ENCODE results near the gene BABAM2.

BABAM2 gene

DNA sequence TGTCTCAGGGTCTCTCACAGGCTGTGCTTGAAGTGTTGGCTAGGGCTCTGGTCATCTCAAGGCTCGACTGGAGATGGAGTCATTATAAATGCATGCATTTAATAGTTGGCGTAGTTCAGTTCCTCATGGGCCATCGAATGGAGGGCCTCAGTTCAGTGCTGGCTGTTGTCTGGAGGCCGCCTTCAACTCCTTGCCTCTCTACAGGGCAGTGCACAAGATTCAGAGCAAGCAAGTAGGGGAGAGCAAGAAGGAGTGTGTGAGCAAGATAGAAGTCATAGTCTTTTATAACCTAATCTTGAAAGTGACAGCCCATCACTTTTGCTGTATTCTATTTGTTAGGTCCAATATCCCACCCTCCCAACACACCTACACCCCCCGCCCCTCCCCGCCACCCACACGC, 137.5 kb downstream of the BABAM2 start:
- no peaks in the 10 kb centered on the region for H3K36me3 ChIP-seq (ENCODE audit: control insufficient read depth, insufficient read depth, low read length)
- H3K4me3 ChIP-seq (ENCODE audit: low read depth, low read length), result no peak overlapping the region
- H3K9me3 ChIP-seq (ENCODE audit: control insufficient read depth, insufficient read depth, low read depth, low read length), result peaks cover 2% of the 10 kb centered on the region; the same call in 1 of the 2 replicates
- no peaks in the 10 kb centered on the region for H3K27me3 ChIP-seq (ENCODE audit: control insufficient read depth, insufficient read depth, low read length)
- H3K4me1 ChIP-seq (ENCODE audit: control insufficient read depth, insufficient read depth, low read length), result no peaks in the 10 kb centered on the region
- H3K9ac ChIP-seq (ENCODE audit: low read length), result no peak overlapping the region
- no peak overlapping the region for H3K27ac ChIP-seq (ENCODE audit: low read depth, low read length)

DNA sequence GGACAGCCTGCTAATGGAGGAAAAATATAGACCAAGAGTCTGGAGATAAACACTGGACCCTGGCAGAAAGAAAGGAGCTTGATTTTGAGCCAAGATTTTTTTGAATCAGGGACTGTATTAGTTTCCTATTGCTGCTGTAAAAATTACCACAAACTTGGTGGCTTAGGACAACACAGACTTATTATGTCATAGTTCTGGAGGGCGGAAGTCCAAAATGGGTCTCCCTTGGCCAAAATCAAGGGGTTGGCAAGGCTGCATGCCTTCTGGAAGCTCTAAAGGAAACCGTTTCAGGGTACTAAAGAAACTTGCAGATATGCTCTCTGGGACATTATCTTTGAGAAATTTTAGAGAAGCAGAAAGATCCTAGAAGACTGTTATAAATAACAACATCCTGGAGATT, 140.1 kb downstream of the BABAM2 start:
- no peak overlapping the region for H3K9ac ChIP-seq (ENCODE audit: low read length)
- no peak overlapping the region for H3K27ac ChIP-seq (ENCODE audit: low read depth, low read length)
- no peaks in the 10 kb centered on the region for H3K36me3 ChIP-seq (ENCODE audit: control insufficient read depth, insufficient read depth, low read length)
- peaks cover 2% of the 10 kb centered on the region; the same call in 1 of the 2 replicates for H3K9me3 ChIP-seq (ENCODE audit: control insufficient read depth, insufficient read depth, low read depth, low read length)
- H3K27me3 ChIP-seq (ENCODE audit: control insufficient read depth, insufficient read depth, low read length), result no peaks in the 10 kb centered on the region
- H3K4me3 ChIP-seq (ENCODE audit: low read depth, low read length), result no peak overlapping the region
- H3K4me1 ChIP-seq (ENCODE audit: control insufficient read depth, insufficient read depth, low read length), result no peaks in the 10 kb centered on the region; the same call in 1 of the 2 replicates

- no peaks in the 10 kb centered on the region for H3K36me3 ChIP-seq (ENCODE audit: control insufficient read depth, insufficient read depth, low read length)
- H3K4me3 ChIP-seq (ENCODE audit: low read depth, low read length), result no peak overlapping the region
- H3K9me3 ChIP-seq (ENCODE audit: control insufficient read depth, insufficient read depth, low read depth, low read length), result no peaks in the 10 kb centered on the region
Observed at GRCh38 chr2:28032816-28033215, 142.3 kb downstream of the BABAM2 start.

GRCh38 chr2:28034696-28035095, 144.2 kb downstream of the BABAM2 start:
- no peaks in the 10 kb centered on the region; the same call in 1 of the 2 replicates for H3K4me1 ChIP-seq (ENCODE audit: control insufficient read depth, insufficient read depth, low read length)
- no peaks in the 10 kb centered on the region for H3K9me3 ChIP-seq (ENCODE audit: control insufficient read depth, insufficient read depth, low read depth, low read length)
- H3K9ac ChIP-seq (ENCODE audit: low read length), result no peak overlapping the region
- H3K36me3 ChIP-seq (ENCODE audit: control insufficient read depth, insufficient read depth, low read length), result no peaks in the 10 kb centered on the region
- no peak overlapping the region for H3K27ac ChIP-seq (ENCODE audit: low read depth, low read length)
- no peak overlapping the region for H3K4me3 ChIP-seq (ENCODE audit: low read depth, low read length)
- H3K27me3 ChIP-seq (ENCODE audit: control insufficient read depth, insufficient read depth, low read length), result no peaks in the 10 kb centered on the region

More at GRCh38 chr2:28032816-28033215, 142.3 kb downstream of the BABAM2 start:
- Histone ChIP-seq H3K9ac (ENCODE audit: low read length) (no peak overlapping the region), H3K27me3 (ENCODE audit: control insufficient read depth, insufficient read depth, low read length) (no peaks in the 10 kb centered on the region), H3K27ac (ENCODE audit: low read depth, low read length) (no peak overlapping the region), H3K4me1 (ENCODE audit: control insufficient read depth, insufficient read depth, low read length) (no peaks in the 10 kb centered on the region; the same call in 1 of the 2 replicates)

GRCh38 chr2:28035163-28035690, 144.7 kb downstream of the BABAM2 start:
- Histone ChIP-seq H3K27ac (ENCODE audit: low read depth, low read length) (no peak overlapping the region), H3K9ac (ENCODE audit: low read length) (no peak overlapping the region), H3K36me3 (ENCODE audit: control insufficient read depth, insufficient read depth, low read length) (no peaks in the 10 kb centered on the region), H3K27me3 (ENCODE audit: control insufficient read depth, insufficient read depth, low read length) (no peaks in the 10 kb centered on the region), H3K9me3 (ENCODE audit: control insufficient read depth, insufficient read depth, low read depth, low read length) (no peaks in the 10 kb centered on the region), H3K4me3 (ENCODE audit: low read depth, low read length) (no peak overlapping the region), H3K4me1 (ENCODE audit: control insufficient read depth, insufficient read depth, low read length) (no peaks in the 10 kb centered on the region; the same call in 1 of the 2 replicates)

GRCh38 chr2:28035816-28036215, 145.3 kb downstream of the BABAM2 start:
- Histone ChIP-seq H3K9me3 (ENCODE audit: control insufficient read depth, insufficient read depth, low read depth, low read length) (no peaks in the 10 kb centered on the region), H3K9ac (ENCODE audit: low read length) (no peak overlapping the region), H3K4me3 (ENCODE audit: low read depth, low read length) (no peak overlapping the region), H3K27ac (ENCODE audit: low read depth, low read length) (no peak overlapping the region), H3K4me1 (ENCODE audit: control insufficient read depth, insufficient read depth, low read length) (no peaks in the 10 kb centered on the region; the same call in 1 of the 2 replicates), H3K36me3 (ENCODE audit: control insufficient read depth, insufficient read depth, low read length) (no peaks in the 10 kb centered on the region), H3K27me3 (ENCODE audit: control insufficient read depth, insufficient read depth, low read length) (no peaks in the 10 kb centered on the region)

DNA sequence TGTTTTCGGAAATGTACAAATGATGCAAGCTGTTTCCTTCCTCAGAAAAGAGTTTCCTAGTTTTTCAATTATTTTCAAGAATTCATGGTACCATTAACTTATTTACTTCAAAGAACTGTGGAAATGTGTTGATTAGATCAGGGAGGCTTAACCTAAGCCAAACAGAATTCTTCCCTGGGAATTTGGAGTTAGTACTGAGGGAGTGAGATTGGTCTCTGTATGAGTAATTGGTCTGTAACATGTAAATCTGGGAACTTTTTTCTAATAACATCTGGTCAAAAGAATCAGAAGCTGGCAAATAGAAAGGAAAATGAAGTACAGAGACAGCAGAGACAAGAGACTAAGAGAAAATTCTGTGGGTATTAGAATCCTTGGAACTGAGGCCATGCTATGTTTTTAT, 145.8 kb downstream of the BABAM2 start:
- no peak overlapping the region for H3K9ac ChIP-seq (ENCODE audit: low read length)
- no peaks in the 10 kb centered on the region; the same call in 1 of the 2 replicates for H3K4me1 ChIP-seq (ENCODE audit: control insufficient read depth, insufficient read depth, low read length)
- H3K4me3 ChIP-seq (ENCODE audit: low read depth, low read length), result no peak overlapping the region
- H3K27me3 ChIP-seq (ENCODE audit: control insufficient read depth, insufficient read depth, low read length), result no peaks in the 10 kb centered on the region
- H3K36me3 ChIP-seq (ENCODE audit: control insufficient read depth, insufficient read depth, low read length), result no peaks in the 10 kb centered on the region
- H3K9me3 ChIP-seq (ENCODE audit: control insufficient read depth, insufficient read depth, low read depth, low read length), result no peaks in the 10 kb centered on the region
- no peak overlapping the region for H3K27ac ChIP-seq (ENCODE audit: low read depth, low read length)

- no peaks in the 10 kb centered on the region for H3K9me3 ChIP-seq (ENCODE audit: control insufficient read depth, insufficient read depth, low read depth, low read length)
- no peak overlapping the region for H3K9ac ChIP-seq (ENCODE audit: low read length)
- H3K4me1 ChIP-seq (ENCODE audit: control insufficient read depth, insufficient read depth, low read length), result no peaks in the 10 kb centered on the region; the same call in 1 of the 2 replicates
- H3K27ac ChIP-seq (ENCODE audit: low read depth, low read length), result no peak overlapping the region
- H3K36me3 ChIP-seq (ENCODE audit: control insufficient read depth, insufficient read depth, low read length), result no peaks in the 10 kb centered on the region
- no peak overlapping the region for H3K4me3 ChIP-seq (ENCODE audit: low read depth, low read length)
- H3K27me3 ChIP-seq (ENCODE audit: control insufficient read depth, insufficient read depth, low read length), result no peaks in the 10 kb centered on the region
Observed at GRCh38 chr2:28038722-28039121, 148.2 kb downstream of the BABAM2 start.

DNA sequence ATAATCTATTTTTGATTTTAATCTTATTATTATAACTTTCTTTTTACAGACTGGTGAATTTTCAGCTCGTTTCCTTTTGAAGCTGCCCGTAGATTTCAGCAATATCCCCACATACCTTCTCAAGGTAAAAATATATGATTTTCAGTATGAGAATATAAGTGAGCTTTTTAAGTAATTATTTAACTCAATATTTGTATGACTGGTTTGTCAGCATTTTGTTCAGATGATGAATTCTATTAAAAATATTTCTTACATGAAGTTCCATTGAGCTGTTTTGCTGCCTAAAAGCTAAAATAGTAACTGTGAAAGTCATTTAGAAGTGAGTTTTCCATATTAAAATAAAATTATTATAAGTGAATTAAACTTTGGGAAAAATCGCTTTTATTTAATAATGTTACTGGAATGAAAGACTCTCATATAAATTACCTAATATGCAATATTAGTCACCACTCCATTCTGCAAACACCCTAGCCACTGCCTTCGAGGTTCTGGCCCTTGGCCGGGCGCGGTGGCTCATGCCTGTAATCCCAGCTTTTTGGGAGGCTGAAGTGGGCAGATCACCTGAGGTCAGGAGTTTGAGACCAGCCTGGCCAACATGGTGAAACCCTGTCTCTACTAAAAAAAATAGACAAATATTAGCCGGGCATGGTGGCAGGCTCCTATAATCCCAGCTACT, 155.3 kb downstream of the BABAM2 start:
- Histone ChIP-seq H3K4me3 (ENCODE audit: low read depth, low read length) (no peak overlapping the region), H3K4me1 (ENCODE audit: control insufficient read depth, insufficient read depth, low read length) (no peaks in the 10 kb centered on the region), H3K27me3 (ENCODE audit: control insufficient read depth, insufficient read depth, low read length) (no peaks in the 10 kb centered on the region), H3K36me3 (ENCODE audit: control insufficient read depth, insufficient read depth, low read length) (no peaks in the 10 kb centered on the region), H3K9me3 (ENCODE audit: control insufficient read depth, insufficient read depth, low read depth, low read length) (no peaks in the 10 kb centered on the region), H3K9ac (ENCODE audit: low read length) (no peak overlapping the region), H3K27ac (ENCODE audit: low read depth, low read length) (no peak overlapping the region)

DNA sequence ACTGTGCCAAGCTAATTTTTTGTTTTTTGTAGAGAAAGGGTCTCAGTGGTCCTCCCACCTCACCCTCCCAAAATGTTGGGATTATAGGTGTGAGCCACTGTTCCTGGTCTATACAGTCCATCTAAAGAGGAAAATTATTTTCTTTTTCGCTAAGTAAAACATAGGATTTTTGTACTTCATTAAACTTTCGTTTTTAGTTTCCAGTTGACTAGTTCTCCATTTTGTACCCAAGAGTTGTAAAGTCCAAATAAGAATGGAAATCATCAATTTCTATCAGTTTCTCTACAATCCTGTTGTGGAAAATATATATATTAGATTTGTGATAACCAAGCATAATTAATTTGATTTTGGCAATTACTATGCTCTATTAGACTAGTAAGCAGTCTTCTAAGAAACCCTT, 156.4 kb downstream of the BABAM2 start:
- no peaks in the 10 kb centered on the region for H3K4me1 ChIP-seq (ENCODE audit: control insufficient read depth, insufficient read depth, low read length)
- H3K36me3 ChIP-seq (ENCODE audit: control insufficient read depth, insufficient read depth, low read length), result no peaks in the 10 kb centered on the region
- H3K27ac ChIP-seq (ENCODE audit: low read depth, low read length), result no peak overlapping the region
- H3K9me3 ChIP-seq (ENCODE audit: control insufficient read depth, insufficient read depth, low read depth, low read length), result no peaks in the 10 kb centered on the region
- H3K4me3 ChIP-seq (ENCODE audit: low read depth, low read length), result no peak overlapping the region
- H3K9ac ChIP-seq (ENCODE audit: low read length), result no peak overlapping the region
- no peaks in the 10 kb centered on the region for H3K27me3 ChIP-seq (ENCODE audit: control insufficient read depth, insufficient read depth, low read length)

- no peak overlapping the region for H3K4me3 ChIP-seq (ENCODE audit: low read depth, low read length)
- no peaks in the 10 kb centered on the region for H3K36me3 ChIP-seq (ENCODE audit: control insufficient read depth, insufficient read depth, low read length)
- no peak overlapping the region for H3K27ac ChIP-seq (ENCODE audit: low read depth, low read length)
- no peak overlapping the region for H3K9ac ChIP-seq (ENCODE audit: low read length)
- H3K27me3 ChIP-seq (ENCODE audit: control insufficient read depth, insufficient read depth, low read length), result no peaks in the 10 kb centered on the region
- H3K4me1 ChIP-seq (ENCODE audit: control insufficient read depth, insufficient read depth, low read length), result no peaks in the 10 kb centered on the region
- no peaks in the 10 kb centered on the region for H3K9me3 ChIP-seq (ENCODE audit: control insufficient read depth, insufficient read depth, low read depth, low read length)
Observed at GRCh38 chr2:28047681-28048080, 157.2 kb downstream of the BABAM2 start.

Data from HUES6 (cell line).